Endothelial cell of umbilical vein (primary cell): ENCODE measurements around the gene ST6GALNAC3. TPM values are rescaled to one million over a fixed set of nuclear protein-coding genes. Genes with fewer than 3 reads are reported as not detected.

Experiments
- BruUV-seq: library from RNA; stranded (reverse); fragments of 400-500 nt; replicated peaks from 2 replicates; lab custom pipeline; 2021; lab: Mats Ljungman, UMichigan
- CTCF ChIA-PET: fragments of 300-600, 350-600 bp; sonication (Branson Sonifier 250); formaldehyde crosslinking; loops from one replicate; lab custom pipeline; 2021; ENCODE audit warnings: antibody characterized with exemption, inconsistent platforms; lab: Charles Lee
- POLR2A ChIA-PET: fragments of 300-600, 350-600 bp; sonication (Branson Sonifier 250); formaldehyde crosslinking; loops from one replicate; lab custom pipeline; 2021; ENCODE audit warnings: antibody characterized with exemption, inconsistent platforms; lab: Charles Lee
- DNase-seq: peaks from one replicate; pipeline ENCODE4 v3.0.0-alpha.2; 2011; ENCODE audit warnings: low read depth, low spot score
- FAIRE-seq: peaks from 2 replicates; lab custom pipeline; 2011; peaks lifted over from hg19 to GRCh38; lab: Jason Lieb, UNC
- H2AFZ ChIP-seq: 2 replicates; pipeline ENCODE4 v1.6.0; 2012; ENCODE audit warnings: low read depth, low read length, control low read depth, inconsistent platforms
- H3K27ac ChIP-seq: 2 replicates; pipeline ENCODE4 v1.5.1; 2011; ENCODE audit warnings: low read depth, mild to moderate bottlenecking, control low read depth, low read length, moderate library complexity; ENCODE audit not compliant: insufficient read depth
- H3K27me3 ChIP-seq, 2 experiments: 2 replicates each; pipeline versions ENCODE4 v1.6.0 to v1.6.1; 2011; ENCODE audit warnings: low read length in 2 of 2, mixed read lengths in 1 of 2; ENCODE audit not compliant: control insufficient read depth in 2 of 2, insufficient read depth in 2 of 2
- H3K36me3 ChIP-seq, 2 experiments: 2 replicates in 1 of 2; 3 replicates in 1 of 2; pipeline ENCODE4 v1.5.1; 2011; ENCODE audit warnings: low read length in 2 of 2, mild to moderate bottlenecking in 1 of 2, moderate library complexity in 1 of 2; ENCODE audit not compliant: control insufficient read depth in 2 of 2, insufficient read depth in 2 of 2; ENCODE audit errors: extremely low read depth in 1 of 2
- H3K4me1 ChIP-seq: 3 replicates; pipeline ENCODE4 v1.5.1; 2011; ENCODE audit warnings: mild to moderate bottlenecking, low read length; ENCODE audit not compliant: control insufficient read depth, insufficient read depth; ENCODE audit errors: extremely low read depth
- H3K4me2 ChIP-seq: 2 replicates; pipeline ENCODE4 v1.6.1; 2011; ENCODE audit warnings: low read length, control low read depth, mixed read lengths; ENCODE audit not compliant: insufficient read depth
- H3K4me3 ChIP-seq, 3 experiments: fragments of 200-600 bp in 1 of 3; sonication (generic), shearing (Covaris generic) in 1 of 3; replicated peaks in 1 of 3; 2 replicates each; pipeline ENCODE4 v1.5.1; 2011 to 2016; ENCODE audit warnings: control low read depth in 3 of 3, low read length in 3 of 3, mild to moderate bottlenecking in 2 of 3, inconsistent platforms in 1 of 3, low read depth in 1 of 3, moderate library complexity in 1 of 3; ENCODE audit not compliant: insufficient read depth in 1 of 3
- H3K79me2 ChIP-seq: 2 replicates; pipeline ENCODE4 v1.6.0; 2012; ENCODE audit warnings: low read length, inconsistent platforms; ENCODE audit not compliant: control insufficient read depth, insufficient read depth
- H3K9ac ChIP-seq: replicated peaks from 2 replicates; pipeline ENCODE3; 2011; ENCODE audit warnings: low read length, control low read depth; ENCODE audit not compliant: insufficient read depth; ENCODE audit errors: extremely low read depth
- H3K9me1 ChIP-seq: replicated peaks from 3 replicates; pipeline ENCODE4 v1.6.0; 2011; ENCODE audit warnings: mild to moderate bottlenecking, low read length; ENCODE audit not compliant: control insufficient read depth, insufficient read depth; ENCODE audit errors: extremely low read depth
- H3K9me3 ChIP-seq: replicated peaks from 2 replicates; pipeline ENCODE4 v1.5.1; 2012; ENCODE audit warnings: low read length, inconsistent platforms; ENCODE audit not compliant: control insufficient read depth, insufficient read depth
- H4K20me1 ChIP-seq: replicated peaks from 2 replicates; pipeline ENCODE3; 2011; ENCODE audit warnings: mild to moderate bottlenecking, low read length; ENCODE audit not compliant: control insufficient read depth, insufficient read depth; ENCODE audit errors: extremely low read depth
- EZH2 ChIP-seq: IDR thresholded peaks from 2 replicates; pipeline ENCODE4 v1.6.1; 2012; ENCODE audit warnings: borderline replicate concordance, low read depth, mild to moderate bottlenecking, moderate library complexity, low read length, inconsistent platforms; ENCODE audit not compliant: severe bottlenecking
- FOS ChIP-seq: IDR thresholded peaks from 2 replicates; pipeline ENCODE4 v1.6.1; 2011; ENCODE audit warnings: mild to moderate bottlenecking, low read length, moderate library complexity, borderline replicate concordance; ENCODE audit not compliant: insufficient read depth
- GATA2 ChIP-seq: IDR thresholded peaks from 2 replicates; pipeline ENCODE4 v1.7.0; 2011; ENCODE audit warnings: low read depth, mild to moderate bottlenecking, moderate library complexity, mixed read lengths, low read length; ENCODE audit not compliant: insufficient read length, insufficient read depth
- JUN ChIP-seq: IDR thresholded peaks from 2 replicates; pipeline ENCODE4 v1.6.1; 2011; ENCODE audit warnings: borderline replicate concordance, low read depth; ENCODE audit not compliant: insufficient read length, insufficient read depth
- MYC ChIP-seq: IDR thresholded peaks from one replicate; pipeline ENCODE4 v1.6.1; 2011; ENCODE audit warnings: mild to moderate bottlenecking, low read depth, low read length
- POLR2A ChIP-seq: IDR thresholded peaks from 2 replicates; pipeline ENCODE4 v1.6.1; 2012; ENCODE audit warnings: low read depth, mild to moderate bottlenecking, control low read depth, low read length
- POLR2AphosphoS5 ChIP-seq: IDR thresholded peaks from 2 replicates; pipeline ENCODE4 v1.6.1; 2012; ENCODE audit warnings: low read depth, mild to moderate bottlenecking, control low read depth, low read length, moderate library complexity; ENCODE audit not compliant: insufficient read depth
- dilution Hi-C: fragments of 300-500 bp; cut with MboI; formaldehyde crosslinking; loops from one replicate; pipeline ENCODE4 v1.15.0; 2019; ENCODE audit warnings: low sequenced_read_pairs; ENCODE audit not compliant: extremely low pct_ligation_motif_present
- intact Hi-C: fragments of 100-400 bp; cut with micrococcal nuclease; formaldehyde crosslinking; loops from one replicate; pipeline ENCODE4 v1.10.0; 2022
- polyA plus RNA-seq, 4 experiments: library from polyadenylated mRNA; depleted of rRNA in 3 of 4; stranded (reverse) in 3 of 4; unstranded in 1 of 4; fragments of >200 nt; gene quantifications; 2 replicates each; pipeline versions ENCODE4 v1.2.1 to v1.2.3, GENCODE V29; 2011 to 2012; ENCODE audit warnings: missing spikeins in 1 of 4
- total RNA-seq: library from RNA; stranded (reverse); gene quantifications from 2 replicates; pipeline ENCODE4 v1.2.3, GENCODE V29; 2021
- TF ChIP-seq, protein P1 (sequence below), 2 donors: IDR thresholded peaks; 1 replicate in 1 of 2; 2 replicates in 1 of 2; pipeline ENCODE4 v1.5.1; 2011; ENCODE audit warnings: low read length in 2 of 2, mild to moderate bottlenecking in 2 of 2, moderate library complexity in 2 of 2, control low read depth in 1 of 2, inconsistent platforms in 1 of 2, low read depth in 1 of 2; ENCODE audit not compliant: insufficient read depth in 1 of 2; ENCODE audit errors: extremely low read depth in 1 of 2
- TF ChIP-seq, protein P2 (sequence below): IDR thresholded peaks from 2 replicates; pipeline ENCODE4 v1.6.1; 2011; ENCODE audit not compliant: insufficient read depth, insufficient read length

The ST6GALNAC3 gene
- total and polyA plus RNA-seq, 2 donors (not counting 3 experiments of a cell fraction or from before 2014, with no cell fraction given): 7.6 to 48.3 TPM

DNA sequence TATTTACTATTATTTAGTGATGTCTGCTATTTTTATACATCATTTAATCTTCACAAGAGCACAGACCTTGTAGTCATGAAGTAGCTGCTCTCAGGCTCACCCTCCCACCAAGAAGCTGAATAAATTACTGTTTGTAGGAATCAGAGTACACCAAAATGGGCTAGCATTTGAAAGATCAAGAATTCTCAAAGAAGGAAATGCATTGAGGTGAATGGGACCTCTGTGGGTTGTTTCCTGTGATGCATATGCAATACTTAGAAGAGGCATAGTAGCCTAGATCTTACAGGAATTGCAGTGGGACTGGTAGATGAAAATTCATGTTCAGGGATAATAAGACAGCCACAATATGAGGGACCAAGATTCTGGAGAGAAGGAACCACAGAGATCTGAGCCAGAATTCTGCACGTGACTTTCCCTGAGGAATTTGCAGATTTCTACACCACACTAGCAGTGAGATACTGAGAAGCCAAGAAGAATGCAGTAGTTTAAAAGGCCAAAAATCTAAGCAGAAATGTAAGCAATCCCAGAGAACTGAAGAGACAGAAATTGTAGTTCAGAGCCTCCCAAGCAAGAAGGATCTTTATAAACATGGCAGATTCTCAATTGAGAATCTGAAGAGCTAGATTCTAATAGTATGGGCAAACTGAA, 307.0 kb downstream of the ST6GALNAC3 start:
- ChIA-PET CTCF (no interaction called here), POLR2A (no interaction called here)
- H3K79me2 ChIP-seq: no peaks in the 10 kb centered on the region
- TF ChIP-seq JUN (no peak), EZH2 (no peak), GATA2 (no peak), MYC (no peak), FOS (no peak), POLR2A (no peak), POLR2AphosphoS5 (no peak)
- TF ChIP-seq, protein P1, sequence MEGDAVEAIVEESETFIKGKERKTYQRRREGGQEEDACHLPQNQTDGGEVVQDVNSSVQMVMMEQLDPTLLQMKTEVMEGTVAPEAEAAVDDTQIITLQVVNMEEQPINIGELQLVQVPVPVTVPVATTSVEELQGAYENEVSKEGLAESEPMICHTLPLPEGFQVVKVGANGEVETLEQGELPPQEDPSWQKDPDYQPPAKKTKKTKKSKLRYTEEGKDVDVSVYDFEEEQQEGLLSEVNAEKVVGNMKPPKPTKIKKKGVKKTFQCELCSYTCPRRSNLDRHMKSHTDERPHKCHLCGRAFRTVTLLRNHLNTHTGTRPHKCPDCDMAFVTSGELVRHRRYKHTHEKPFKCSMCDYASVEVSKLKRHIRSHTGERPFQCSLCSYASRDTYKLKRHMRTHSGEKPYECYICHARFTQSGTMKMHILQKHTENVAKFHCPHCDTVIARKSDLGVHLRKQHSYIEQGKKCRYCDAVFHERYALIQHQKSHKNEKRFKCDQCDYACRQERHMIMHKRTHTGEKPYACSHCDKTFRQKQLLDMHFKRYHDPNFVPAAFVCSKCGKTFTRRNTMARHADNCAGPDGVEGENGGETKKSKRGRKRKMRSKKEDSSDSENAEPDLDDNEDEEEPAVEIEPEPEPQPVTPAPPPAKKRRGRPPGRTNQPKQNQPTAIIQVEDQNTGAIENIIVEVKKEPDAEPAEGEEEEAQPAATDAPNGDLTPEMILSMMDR (IDR thresholded peaks at IDR 0.05; ENCODE audit: extremely low read depth in 1 of 2, insufficient read depth in 1 of 2, low read depth in 1 of 2, low read length in 2 of 2): no peak
- TF ChIP-seq, protein P2, sequence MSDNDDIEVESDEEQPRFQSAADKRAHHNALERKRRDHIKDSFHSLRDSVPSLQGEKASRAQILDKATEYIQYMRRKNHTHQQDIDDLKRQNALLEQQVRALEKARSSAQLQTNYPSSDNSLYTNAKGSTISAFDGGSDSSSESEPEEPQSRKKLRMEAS: no peak
- no TSS peak for BruUV-seq
- no peak overlapping the region for H3K9ac ChIP-seq
- dilution Hi-C loops (no loop called here), intact Hi-C loops (no loop called here)
- H2AFZ ChIP-seq: no peak overlapping the region
- H3K4me2 ChIP-seq: no peak overlapping the region
- no peaks in the 10 kb centered on the region for H3K27me3 ChIP-seq
- H3K4me3 ChIP-seq: no peak overlapping the region
- no peaks in the 10 kb centered on the region for H4K20me1 ChIP-seq
- no peaks in the 10 kb centered on the region for H3K9me3 ChIP-seq
- no peaks in the 10 kb centered on the region for H3K4me1 ChIP-seq
- H3K9me1 ChIP-seq: no peaks in the 10 kb centered on the region
- DNase-seq (no peak), FAIRE-seq (no peak)
- no peaks in the 10 kb centered on the region for H3K36me3 ChIP-seq
- no peak overlapping the region for H3K27ac ChIP-seq
